GM23338 (cell line): ENCODE data around the gene AKNAD1. TPM values are rescaled to one million over a fixed set of nuclear protein-coding genes. Genes with fewer than 3 reads are reported as not detected.

Experiments
- ATAC-seq: fragments of 200-7000 bp; cut with Tn5 transposase; 3 replicates; pipeline ENCODE4 v1.9.1; 2020
- DNase-seq: peaks from one replicate; pipeline ENCODE4 v3.0.0-alpha.2; 2015; ENCODE audit warnings: low spot score
- H2AFZ ChIP-seq: fragments of 200-600 bp; sonication (generic); 2 replicates; pipeline ENCODE4 v1.8.0; 2016; ENCODE audit warnings: antibody characterized with exemption, mild to moderate bottlenecking, moderate library complexity
- H3F3A ChIP-seq: fragments of 200-600 bp; sonication (generic); replicated peaks from 2 replicates; pipeline ENCODE4 v1.8.0; 2017; ENCODE audit warnings: antibody characterized with exemption, mixed run types, low read depth
- H3K27ac ChIP-seq: fragments of 200-600 bp; sonication (generic); 2 replicates; pipeline ENCODE4 v1.6.1; 2016; ENCODE audit warnings: low read depth
- H3K27me3 ChIP-seq: fragments of 200-600 bp; sonication (generic); 2 replicates; pipeline ENCODE4 v1.8.0; 2016; ENCODE audit warnings: mild to moderate bottlenecking, mixed run types, moderate library complexity; ENCODE audit not compliant: insufficient read depth
- H3K36me3 ChIP-seq: fragments of 200-600 bp; sonication (generic); 2 replicates; pipeline ENCODE4 v1.8.0; 2016; ENCODE audit warnings: mild to moderate bottlenecking; ENCODE audit not compliant: insufficient read depth
- H3K4me1 ChIP-seq: fragments of 200-600 bp; sonication (generic); 2 replicates; pipeline ENCODE4 v1.8.0; 2016; ENCODE audit warnings: mild to moderate bottlenecking, moderate library complexity; ENCODE audit not compliant: insufficient read depth
- H3K4me2 ChIP-seq: fragments of 200-600 bp; sonication (generic); 2 replicates; pipeline ENCODE4 v1.7.1; 2017; ENCODE audit warnings: mixed run types
- H3K4me3 ChIP-seq: fragments of 200-600 bp; sonication (generic); 2 replicates; pipeline ENCODE4 v1.6.1; 2016; ENCODE audit warnings: mixed run types
- H3K79me2 ChIP-seq: fragments of 200-600 bp; sonication (generic); replicated peaks from 2 replicates; pipeline ENCODE4 v1.8.0; 2017; ENCODE audit warnings: mild to moderate bottlenecking; ENCODE audit not compliant: insufficient read depth
- H3K9me2 ChIP-seq: fragments of 200-600 bp; sonication (generic); 2 replicates; pipeline ENCODE4 v1.8.0; 2017; ENCODE audit not compliant: insufficient read depth
- H4K20me1 ChIP-seq: fragments of 200-600 bp; sonication (generic); replicated peaks from 2 replicates; pipeline ENCODE4 v1.8.0; 2017; ENCODE audit warnings: mild to moderate bottlenecking; ENCODE audit not compliant: insufficient read depth
- H3K27ac Mint-ChIP-seq: 2 replicates; pipeline ENCODE4 v1.8.0; 2020; ENCODE audit warnings: inconsistent platforms, mild to moderate bottlenecking, moderate library complexity, mixed read lengths
- H3K27me3 Mint-ChIP-seq: 3 replicates; pipeline ENCODE4 v1.8.0; 2022; ENCODE audit warnings: low read depth, mild to moderate bottlenecking, moderate library complexity, mixed read lengths, inconsistent platforms; ENCODE audit not compliant: insufficient read depth, poor library complexity
- H3K36me3 Mint-ChIP-seq: 3 replicates; pipeline ENCODE4 v1.8.0; 2021; ENCODE audit warnings: low read depth, mild to moderate bottlenecking, inconsistent platforms, moderate library complexity, mixed read lengths
- H3K4me1 Mint-ChIP-seq: 3 replicates; pipeline ENCODE4 v1.8.0; 2020; ENCODE audit warnings: mild to moderate bottlenecking, inconsistent platforms, mixed read lengths
- H3K4me3 Mint-ChIP-seq: 3 replicates; pipeline ENCODE4 v1.8.0; 2021; ENCODE audit warnings: moderate library complexity, mild to moderate bottlenecking, inconsistent platforms, mixed read lengths
- H3K9me3 Mint-ChIP-seq: 3 replicates; pipeline ENCODE4 v1.8.0; 2020; ENCODE audit warnings: moderate library complexity, mild to moderate bottlenecking, inconsistent platforms, mixed read lengths
- EZH2phosphoT487 ChIP-seq: fragments of 200-600 bp; sonication (generic); IDR thresholded peaks from one replicate; pipeline ENCODE4 v1.8.1; 2018; ENCODE audit warnings: antibody characterized with exemption; ENCODE audit not compliant: unreplicated experiment
- NANOG ChIP-seq: IDR thresholded peaks from 2 replicates; pipeline ENCODE4 v1.6.1; 2016; ENCODE audit warnings: antibody characterized with exemption, borderline replicate concordance
- STAT1 ChIP-seq: IDR thresholded peaks from one replicate; pipeline ENCODE4 v1.6.1; 2016; ENCODE audit warnings: antibody characterized with exemption; ENCODE audit not compliant: unreplicated experiment
- ZNF114 ChIP-seq: fragments of 250-450 bp; sonication (Bioruptor Pico); IDR thresholded peaks from 2 replicates; pipeline ENCODE4 v1.5.0; 2020; ENCODE audit warnings: mild to moderate bottlenecking, moderate library complexity
- polyA plus RNA-seq: library from polyadenylated mRNA; unstranded; fragments of >200 nt; fragmentation: Nextera tagmentation; extraction: Ambion mirVana; gene quantifications from 2 replicates; pipeline ENCODE4 v1.2.1, GENCODE V29; 2016
- total RNA-seq: library from RNA; depleted of rRNA; stranded (reverse); fragments of >200 nt; shearing (Covaris generic); gene quantifications from 2 replicates; pipeline ENCODE4 v1.2.3, GENCODE V29; 2014
- TF ChIP-seq, protein P1 (sequence below): IDR thresholded peaks from one replicate; pipeline ENCODE4 v1.6.1; 2018; ENCODE audit warnings: antibody characterized with exemption; ENCODE audit not compliant: unreplicated experiment
- TF ChIP-seq, protein P2 (sequence below), 2 experiments: fragments of 200-600 bp in 1 of 2; sonication (generic) in 1 of 2; conservative IDR thresholded peaks; 2 replicates each; pipeline versions ENCODE4 v1.5.1 to v1.6.1; 2016 to 2017; ENCODE audit warnings: antibody characterized with exemption in 2 of 2, low read depth in 2 of 2, mild to moderate bottlenecking in 2 of 2, moderate library complexity in 1 of 2

The AKNAD1 gene
- total and polyA plus RNA-seq, 2 experiments from 2014 or later: not detected

GRCh38 chr1:108878678-108879077, 21.8 kb upstream of the AKNAD1 start (continued):
- TF ChIP-seq, protein P1, sequence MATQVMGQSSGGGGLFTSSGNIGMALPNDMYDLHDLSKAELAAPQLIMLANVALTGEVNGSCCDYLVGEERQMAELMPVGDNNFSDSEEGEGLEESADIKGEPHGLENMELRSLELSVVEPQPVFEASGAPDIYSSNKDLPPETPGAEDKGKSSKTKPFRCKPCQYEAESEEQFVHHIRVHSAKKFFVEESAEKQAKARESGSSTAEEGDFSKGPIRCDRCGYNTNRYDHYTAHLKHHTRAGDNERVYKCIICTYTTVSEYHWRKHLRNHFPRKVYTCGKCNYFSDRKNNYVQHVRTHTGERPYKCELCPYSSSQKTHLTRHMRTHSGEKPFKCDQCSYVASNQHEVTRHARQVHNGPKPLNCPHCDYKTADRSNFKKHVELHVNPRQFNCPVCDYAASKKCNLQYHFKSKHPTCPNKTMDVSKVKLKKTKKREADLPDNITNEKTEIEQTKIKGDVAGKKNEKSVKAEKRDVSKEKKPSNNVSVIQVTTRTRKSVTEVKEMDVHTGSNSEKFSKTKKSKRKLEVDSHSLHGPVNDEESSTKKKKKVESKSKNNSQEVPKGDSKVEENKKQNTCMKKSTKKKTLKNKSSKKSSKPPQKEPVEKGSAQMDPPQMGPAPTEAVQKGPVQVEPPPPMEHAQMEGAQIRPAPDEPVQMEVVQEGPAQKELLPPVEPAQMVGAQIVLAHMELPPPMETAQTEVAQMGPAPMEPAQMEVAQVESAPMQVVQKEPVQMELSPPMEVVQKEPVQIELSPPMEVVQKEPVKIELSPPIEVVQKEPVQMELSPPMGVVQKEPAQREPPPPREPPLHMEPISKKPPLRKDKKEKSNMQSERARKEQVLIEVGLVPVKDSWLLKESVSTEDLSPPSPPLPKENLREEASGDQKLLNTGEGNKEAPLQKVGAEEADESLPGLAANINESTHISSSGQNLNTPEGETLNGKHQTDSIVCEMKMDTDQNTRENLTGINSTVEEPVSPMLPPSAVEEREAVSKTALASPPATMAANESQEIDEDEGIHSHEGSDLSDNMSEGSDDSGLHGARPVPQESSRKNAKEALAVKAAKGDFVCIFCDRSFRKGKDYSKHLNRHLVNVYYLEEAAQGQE: no peak
- TF ChIP-seq EZH2phosphoT487 (no peak), ZNF114 (CRISPR knock-in tag) (no peak)

- Histone ChIP-seq H3F3A (peaks cover 4% of the 10 kb centered on the region; the same call in 1 of the 2 replicates), H3K4me3 (peak overlapping the region; percentile 94), H3K27me3 (peaks cover 14% of the 10 kb centered on the region), H3K9me2 (peaks cover 3% of the 10 kb centered on the region; the same call in 1 of the 2 replicates), H3K79me2 (peaks cover 28% of the 10 kb centered on the region), H2AFZ (peak overlapping the region; percentile 92; the same call in 1 of the 2 replicates), H4K20me1 (no peaks in the 10 kb centered on the region), H3K4me1 (peaks cover 5% of the 10 kb centered on the region), H3K36me3 (no peaks in the 10 kb centered on the region), H3K27ac (no peak overlapping the region), H3K4me2 (peak overlapping the region; percentile 88)
- Mint-ChIP-seq H3K9me3 (no peaks in the 10 kb centered on the region), H3K4me3 (peak overlapping the region; percentile 97), H3K27ac (no peak overlapping the region), H3K36me3 (no peaks in the 10 kb centered on the region), H3K4me1 (peaks cover 10% of the 10 kb centered on the region; the same call in 2 of the 3 replicates), H3K27me3 (peaks cover 6% of the 10 kb centered on the region)
- DNase-seq (no peak), ATAC-seq (no peak)
- TF ChIP-seq NANOG (no peak), EZH2phosphoT487 (no peak), ZNF114 (CRISPR knock-in tag) (no peak), STAT1 (no peak)
- TF ChIP-seq, protein P1: no peak
- TF ChIP-seq, protein P2, sequence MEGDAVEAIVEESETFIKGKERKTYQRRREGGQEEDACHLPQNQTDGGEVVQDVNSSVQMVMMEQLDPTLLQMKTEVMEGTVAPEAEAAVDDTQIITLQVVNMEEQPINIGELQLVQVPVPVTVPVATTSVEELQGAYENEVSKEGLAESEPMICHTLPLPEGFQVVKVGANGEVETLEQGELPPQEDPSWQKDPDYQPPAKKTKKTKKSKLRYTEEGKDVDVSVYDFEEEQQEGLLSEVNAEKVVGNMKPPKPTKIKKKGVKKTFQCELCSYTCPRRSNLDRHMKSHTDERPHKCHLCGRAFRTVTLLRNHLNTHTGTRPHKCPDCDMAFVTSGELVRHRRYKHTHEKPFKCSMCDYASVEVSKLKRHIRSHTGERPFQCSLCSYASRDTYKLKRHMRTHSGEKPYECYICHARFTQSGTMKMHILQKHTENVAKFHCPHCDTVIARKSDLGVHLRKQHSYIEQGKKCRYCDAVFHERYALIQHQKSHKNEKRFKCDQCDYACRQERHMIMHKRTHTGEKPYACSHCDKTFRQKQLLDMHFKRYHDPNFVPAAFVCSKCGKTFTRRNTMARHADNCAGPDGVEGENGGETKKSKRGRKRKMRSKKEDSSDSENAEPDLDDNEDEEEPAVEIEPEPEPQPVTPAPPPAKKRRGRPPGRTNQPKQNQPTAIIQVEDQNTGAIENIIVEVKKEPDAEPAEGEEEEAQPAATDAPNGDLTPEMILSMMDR (conservative IDR thresholded peaks at IDR 0.05; ENCODE audit: low read depth in 2 of 2): no peak
Measured at GRCh38 chr1:108878160-108878469, 21.2 kb upstream of the AKNAD1 start.
